Measurements from ENCODE around the gene CRACDL. TPM values are rescaled to one million over a fixed set of nuclear protein-coding genes. Genes with fewer than 3 reads are reported as not detected.

The CRACDL gene
- total RNA-seq, 1 donor from 2014 or later: 0.12 TPM

GRCh38 chr2:98775146-98775986, 160.7 kb downstream of the CRACDL start:
- Mint-ChIP-seq H3K9me3 (no peaks in the 10 kb centered on the region), H3K27ac (no peak overlapping the region), H3K4me1 (peaks cover 34% of the 10 kb centered on the region), H3K4me3 (no peak overlapping the region), H3K27me3 (no peaks in the 10 kb centered on the region), H3K36me3 (ENCODE audit: low read depth) (no peaks in the 10 kb centered on the region)
- no peak for DNase-seq
- intact Hi-C loops (cut with micrococcal nuclease): no loop called here

DNA sequence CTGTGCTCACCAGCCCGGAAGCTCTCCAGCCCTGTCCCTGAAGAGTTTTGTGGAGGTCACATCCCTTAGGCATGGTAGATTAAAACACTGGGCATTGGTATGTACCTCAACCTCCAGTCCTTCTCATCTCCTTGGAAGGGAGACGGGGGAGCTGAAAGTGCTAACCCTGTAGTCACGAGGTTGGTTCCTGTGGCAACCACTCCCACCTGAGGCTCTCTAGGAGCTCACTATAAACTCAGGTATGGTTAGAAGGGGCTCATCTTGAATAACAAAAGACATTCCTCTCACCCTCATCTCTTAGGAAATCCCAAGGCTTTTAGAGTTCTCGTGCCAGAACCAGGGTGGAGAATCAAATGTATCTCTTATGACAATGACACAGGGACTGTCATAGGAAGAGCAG, 162.1 kb downstream of the CRACDL start:
- Mint-ChIP-seq H3K4me3 (no peak overlapping the region), H3K27me3 (no peaks in the 10 kb centered on the region), H3K4me1 (peaks cover 45% of the 10 kb centered on the region), H3K27ac (no peak overlapping the region), H3K9me3 (no peaks in the 10 kb centered on the region), H3K36me3 (ENCODE audit: low read depth) (no peaks in the 10 kb centered on the region)
- intact Hi-C loops (cut with micrococcal nuclease): loop anchor here (2.0 to 5.0 kb wide), 2 partner anchors 33 to 51 kb away; no protein-coding TSS in a partner anchor
- no peak for DNase-seq

DNA sequence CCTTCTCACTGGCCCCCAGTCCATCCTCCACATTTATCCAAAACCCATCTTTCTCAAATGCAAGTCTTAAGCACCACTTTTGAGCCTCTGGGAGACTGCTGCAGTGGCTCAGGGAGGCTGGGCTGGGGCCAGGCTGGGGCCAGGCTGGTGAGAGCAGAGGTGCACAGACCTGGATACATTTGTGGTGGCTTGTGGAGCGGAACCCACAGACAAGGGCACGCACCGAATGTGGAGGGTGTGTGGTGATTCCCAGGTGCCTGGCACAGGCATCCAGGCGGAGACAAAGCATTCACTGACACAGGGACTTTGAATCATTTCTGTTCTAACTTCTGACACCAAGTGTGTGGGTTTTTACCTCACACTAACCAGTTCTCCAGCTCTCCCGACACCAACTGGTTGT, 162.9 kb downstream of the CRACDL start:
- no peaks in the 10 kb centered on the region for H3K9me3 Mint-ChIP-seq
- H3K27me3 Mint-ChIP-seq: no peaks in the 10 kb centered on the region
- H3K4me1 Mint-ChIP-seq: peaks cover 52% of the 10 kb centered on the region
- DNase-seq: no peak
- peak overlapping the region; percentile 81 for H3K4me3 Mint-ChIP-seq
- H3K36me3 Mint-ChIP-seq (ENCODE audit: low read depth): no peaks in the 10 kb centered on the region
- H3K27ac Mint-ChIP-seq: peak overlapping the region; percentile 95
- intact Hi-C loops (cut with micrococcal nuclease): loop anchor here (2.0 to 5.0 kb wide), 2 partner anchors 34 to 52 kb away; no protein-coding TSS in a partner anchor

- intact Hi-C loops (cut with micrococcal nuclease): loop anchor here (2.0 to 5.0 kb wide), 2 partner anchors 35 to 52 kb away; no protein-coding TSS in a partner anchor
- no peaks in the 10 kb centered on the region for H3K9me3 Mint-ChIP-seq
- H3K36me3 Mint-ChIP-seq (ENCODE audit: low read depth): no peaks in the 10 kb centered on the region
- peak overlapping the region; percentile 95 for H3K27ac Mint-ChIP-seq
- H3K27me3 Mint-ChIP-seq: no peaks in the 10 kb centered on the region
- H3K4me3 Mint-ChIP-seq: peak overlapping the region; percentile 81
- H3K4me1 Mint-ChIP-seq: peaks cover 58% of the 10 kb centered on the region
- no peak for DNase-seq
Measured at GRCh38 chr2:98772536-98772935, 163.5 kb downstream of the CRACDL start.

DNA sequence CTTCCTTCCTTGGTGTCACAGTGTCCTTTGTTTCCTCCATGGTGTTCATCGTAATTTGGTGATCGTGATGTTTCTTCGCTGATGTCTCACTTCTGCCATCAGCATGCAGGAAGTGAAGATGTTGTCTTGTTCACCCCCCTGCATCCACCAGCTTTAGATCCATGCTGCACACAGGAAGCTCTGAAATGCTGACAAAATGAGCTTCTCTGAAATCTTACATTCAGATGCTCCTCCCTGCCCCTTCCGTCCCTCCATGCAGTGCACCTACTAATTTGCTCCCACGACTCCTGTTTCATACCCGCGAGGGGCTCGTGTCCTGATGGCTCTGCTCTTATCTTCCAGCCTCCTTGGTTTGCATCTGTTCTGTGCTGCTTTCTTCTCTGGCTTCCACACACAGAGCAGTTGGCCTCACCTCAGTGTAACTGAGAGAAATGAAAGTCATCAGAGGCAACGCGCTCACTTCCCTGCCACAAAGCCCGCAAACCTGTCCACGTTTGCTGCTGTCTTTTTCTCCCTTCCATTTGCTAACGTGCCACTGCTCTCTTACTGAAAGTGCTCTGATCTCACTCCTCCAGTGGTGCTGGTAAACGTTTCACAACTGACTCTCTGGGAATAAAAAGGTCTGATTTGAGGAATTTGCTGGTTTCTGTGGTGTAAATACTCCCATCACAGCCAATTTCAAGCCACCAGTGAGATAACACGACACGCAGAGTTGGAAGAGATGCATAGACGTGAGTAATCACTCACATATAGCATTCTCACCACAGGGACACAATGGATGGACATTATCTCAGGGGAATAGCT, 164.1 kb downstream of the CRACDL start:
- Mint-ChIP-seq H3K36me3 (ENCODE audit: low read depth) (no peaks in the 10 kb centered on the region), H3K27ac (peak overlapping the region; percentile 95), H3K9me3 (no peaks in the 10 kb centered on the region), H3K27me3 (no peaks in the 10 kb centered on the region), H3K4me3 (peak overlapping the region; percentile 81), H3K4me1 (peaks cover 63% of the 10 kb centered on the region)
- intact Hi-C loops (cut with micrococcal nuclease): loop anchor here (1.0 to 5.0 kb wide), 5 partner anchors 11 to 123 kb away; no protein-coding TSS in a partner anchor
- DNase-seq: peak; percentile 91

- Mint-ChIP-seq H3K4me1 (peaks cover 68% of the 10 kb centered on the region), H3K36me3 (ENCODE audit: low read depth) (no peaks in the 10 kb centered on the region), H3K27me3 (no peaks in the 10 kb centered on the region), H3K27ac (peak overlapping the region; percentile 95), H3K4me3 (peak overlapping the region; percentile 81), H3K9me3 (no peaks in the 10 kb centered on the region)
- intact Hi-C loops (cut with micrococcal nuclease): loop anchor here (1.0 to 5.0 kb wide), 4 partner anchors 10 to 122 kb away; no protein-coding TSS in a partner anchor
- DNase-seq: no peak
Measured at GRCh38 chr2:98771264-98771663, 164.8 kb downstream of the CRACDL start.

GRCh38 chr2:98769784-98770183, 166.2 kb downstream of the CRACDL start:
- intact Hi-C loops (cut with micrococcal nuclease): loop anchor here (2.0 to 5.0 kb wide), 4 partner anchors 38 to 302 kb away; no protein-coding TSS in a partner anchor
- peak; percentile 74 for DNase-seq
- Mint-ChIP-seq H3K27ac (peak overlapping the region; percentile 95), H3K9me3 (no peaks in the 10 kb centered on the region), H3K27me3 (no peaks in the 10 kb centered on the region), H3K4me3 (peak overlapping the region; percentile 81), H3K4me1 (peaks cover 74% of the 10 kb centered on the region), H3K36me3 (ENCODE audit: low read depth) (peaks cover 2% of the 10 kb centered on the region)

DNA sequence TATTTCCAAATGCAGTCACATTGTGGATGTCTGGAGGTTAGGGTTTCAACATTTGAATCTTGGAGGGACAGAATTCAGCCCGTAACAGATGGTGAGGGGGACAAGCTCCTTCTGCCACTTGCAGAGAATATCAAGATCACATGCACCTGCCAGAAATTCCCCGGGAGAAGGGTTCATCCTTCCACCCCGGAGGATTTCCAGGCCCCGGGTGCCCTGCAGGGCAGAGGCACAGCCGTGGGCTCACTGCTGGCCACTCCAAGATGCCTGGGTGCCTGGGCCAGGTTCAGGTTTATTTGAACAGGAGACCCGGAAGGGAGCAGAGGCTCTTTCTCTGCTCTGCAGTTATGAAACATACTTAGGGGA, 166.9 kb downstream of the CRACDL start:
- Mint-ChIP-seq H3K36me3 (ENCODE audit: low read depth) (peaks cover 2% of the 10 kb centered on the region), H3K27me3 (no peaks in the 10 kb centered on the region), H3K4me3 (peak overlapping the region; percentile 70), H3K9me3 (no peaks in the 10 kb centered on the region), H3K4me1 (peaks cover 79% of the 10 kb centered on the region), H3K27ac (peak overlapping the region; percentile 88)
- no peak for DNase-seq
- intact Hi-C loops (cut with micrococcal nuclease): loop anchor here (5.0 kb wide), 1 partner anchor 302 kb away; no protein-coding TSS in a partner anchor

DNA sequence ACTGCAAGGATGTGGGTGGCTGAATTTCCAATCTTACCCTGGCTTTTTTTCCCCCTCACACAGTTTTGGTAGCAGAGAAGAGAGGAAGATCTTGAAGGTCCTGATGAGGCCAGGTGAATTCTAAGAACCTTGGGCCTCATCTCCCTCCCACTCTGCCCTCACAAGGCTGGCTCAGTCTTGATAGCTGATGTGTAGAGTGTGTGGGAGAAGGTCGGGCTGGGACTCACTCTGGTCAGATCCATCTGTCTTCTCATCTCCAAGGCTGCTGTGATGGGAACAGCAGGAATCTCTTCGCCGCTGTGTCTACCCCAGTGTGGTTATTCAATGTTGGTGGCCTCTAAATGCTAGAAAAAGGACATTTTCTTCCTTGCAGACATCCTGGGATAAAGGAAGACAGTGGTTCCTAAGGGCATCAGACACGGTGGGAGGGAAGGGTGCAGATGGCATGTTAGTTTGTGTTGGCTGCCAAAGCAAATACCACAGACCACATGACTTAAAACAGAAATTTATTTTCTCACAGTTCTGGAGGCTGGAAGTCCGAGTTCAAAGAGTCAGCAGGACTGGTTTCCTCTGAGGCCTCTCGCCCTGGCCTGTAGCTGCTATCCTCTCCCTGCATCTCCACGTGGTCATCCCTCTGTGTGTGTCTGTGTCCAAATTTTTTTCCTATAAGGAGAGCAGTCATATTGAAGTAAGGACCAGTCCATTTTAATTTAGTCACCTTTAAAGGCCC, 167.5 kb downstream of the CRACDL start:
- no peaks in the 10 kb centered on the region for H3K9me3 Mint-ChIP-seq
- peak; percentile 73 for DNase-seq
- no peaks in the 10 kb centered on the region for H3K27me3 Mint-ChIP-seq
- intact Hi-C loops (cut with micrococcal nuclease): loop anchor here (1.0 to 5.0 kb wide), 3 partner anchors 32 to 301 kb away; no protein-coding TSS in a partner anchor
- H3K4me3 Mint-ChIP-seq: peak overlapping the region; percentile 70
- H3K27ac Mint-ChIP-seq: peak overlapping the region; percentile 88
- peaks cover 2% of the 10 kb centered on the region for H3K36me3 Mint-ChIP-seq (ENCODE audit: low read depth)
- peaks cover 80% of the 10 kb centered on the region for H3K4me1 Mint-ChIP-seq

- peaks cover 77% of the 10 kb centered on the region for H3K4me1 Mint-ChIP-seq
- no peak overlapping the region for H3K27ac Mint-ChIP-seq
- H3K9me3 Mint-ChIP-seq: no peaks in the 10 kb centered on the region
- no peaks in the 10 kb centered on the region for H3K27me3 Mint-ChIP-seq
- no peak for DNase-seq
- intact Hi-C loops (cut with micrococcal nuclease): no loop called here
- peaks cover 4% of the 10 kb centered on the region for H3K36me3 Mint-ChIP-seq (ENCODE audit: low read depth)
- H3K4me3 Mint-ChIP-seq: no peak overlapping the region
Measured at GRCh38 chr2:98764499-98764898, 171.5 kb downstream of the CRACDL start.

GRCh38 chr2:98763209-98763951, 172.6 kb downstream of the CRACDL start:
- peaks cover 4% of the 10 kb centered on the region for H3K36me3 Mint-ChIP-seq (ENCODE audit: low read depth)
- H3K4me1 Mint-ChIP-seq: peaks cover 75% of the 10 kb centered on the region
- H3K27ac Mint-ChIP-seq: peak overlapping the region; percentile 1
- no peaks in the 10 kb centered on the region for H3K27me3 Mint-ChIP-seq
- H3K9me3 Mint-ChIP-seq: no peaks in the 10 kb centered on the region
- no peak overlapping the region for H3K4me3 Mint-ChIP-seq
- intact Hi-C loops (cut with micrococcal nuclease): no loop called here
- DNase-seq: no peak

- Mint-ChIP-seq H3K9me3 (no peaks in the 10 kb centered on the region), H3K27me3 (no peaks in the 10 kb centered on the region), H3K4me3 (peak overlapping the region; percentile 54), H3K36me3 (ENCODE audit: low read depth) (peaks cover 4% of the 10 kb centered on the region), H3K27ac (peak overlapping the region; percentile 66), H3K4me1 (peaks cover 76% of the 10 kb centered on the region)
- no peak for DNase-seq
- intact Hi-C loops (cut with micrococcal nuclease): loop anchor here (1.0 kb wide), 2 partner anchors 9 to 26 kb away; no protein-coding TSS in a partner anchor
Measured at GRCh38 chr2:98761909-98762308, 174.1 kb downstream of the CRACDL start.
